Heart right ventricle (tissue), 16 donors: ENCODE results near the gene GRM7. TPM values are rescaled to one million over a fixed set of nuclear protein-coding genes. Genes with fewer than 3 reads are reported as not detected.

Source experiments
- ATAC-seq, 8 donors: fragments of 200-7000 bp; cut with Tn5 transposase; one replicate each; pipeline ENCODE4 v1.9.1; 2020; ENCODE audit warnings: mild to moderate bottlenecking in 8 of 8, moderate library complexity in 8 of 8, moderate number of reproducible peaks in 1 of 8
- DNase-seq, 2 donors: peaks; one replicate each; pipeline ENCODE4 v3.0.0-alpha.2; 2020
- H3K27ac ChIP-seq, 10 donors: fragments of 200-600 bp; sonication (generic) in 2 of 10; one replicate each; pipeline versions ENCODE4 v1.5.0 to v1.8.0; 2020 to 2022; ENCODE audit warnings: mild to moderate bottlenecking in 3 of 10
- H3K27me3 ChIP-seq, 7 donors: fragments of 200-600 bp; one replicate each; pipeline ENCODE4 v1.8.0; 2021 to 2022; ENCODE audit warnings: mild to moderate bottlenecking in 2 of 7
- H3K36me3 ChIP-seq, 9 donors: fragments of 200-600 bp; sonication (generic) in 1 of 9; one replicate each; pipeline versions ENCODE4 v1.5.0 to v1.8.0; 2020 to 2022; ENCODE audit warnings: mild to moderate bottlenecking in 2 of 9
- H3K4me1 ChIP-seq, 9 donors: fragments of 200-600 bp; sonication (generic) in 1 of 9; one replicate each; pipeline versions ENCODE4 v1.5.0 to v1.8.0; 2020 to 2022; ENCODE audit warnings: mild to moderate bottlenecking in 4 of 9
- H3K4me3 ChIP-seq, 10 donors: fragments of 200-600 bp; sonication (generic) in 2 of 10; one replicate each; pipeline versions ENCODE4 v1.5.0 to v1.8.0; 2020 to 2022; ENCODE audit warnings: mild to moderate bottlenecking in 7 of 10, moderate library complexity in 2 of 10
- H3K9me3 ChIP-seq, 11 donors: fragments of 200-600 bp in 10 of 11; sonication (generic) in 2 of 11; one replicate each; pipeline versions ENCODE4 v1.5.0 to v1.8.0; 2013 to 2022; ENCODE audit warnings: mild to moderate bottlenecking in 2 of 11, control low read depth in 1 of 11, moderate library complexity in 1 of 11
- CTCF ChIP-seq, 9 donors: fragments of 200-600 bp; sonication (generic) in 2 of 9; IDR thresholded peaks; one replicate each; pipeline versions ENCODE4 v1.5.0 to v1.8.0; 2021 to 2022; ENCODE audit warnings: antibody characterized with exemption in 9 of 9, mild to moderate bottlenecking in 5 of 9, moderate library complexity in 1 of 9
- WGBS, 2 donors: extraction: QIAGEN DNeasy Blood & Tissue Kit; methylation state at CpG; one replicate each; pipeline ENCODE4 v1.1.7; 2013; ENCODE audit warnings: inconsistent platforms in 1 of 2; 5-methylcytosine and 5-hydroxymethylcytosine counted together
- intact Hi-C, 10 donors: fragments of 100-400 bp; cut with DNase I; formaldehyde crosslinking; loops; one replicate each; pipeline versions ENCODE4 v1.11.1 to v1.14.2; 2022
- polyA plus RNA-seq, 2 donors: library from polyadenylated mRNA; stranded (reverse); fragments of 200-250 nt; gene quantifications; one replicate each; pipeline ENCODE4 v1.2.3, GENCODE V29; 2013
- total RNA-seq, 10 donors: library from RNA; stranded (reverse); fragmentation: NEBNext Ultra II Directional in 3 of 10; extraction: Animal tissue kit (Norgen Biotek cat#: 25700) in 3 of 10; gene quantifications; one replicate each; pipeline versions ENCODE4 v1.2.1 to v1.2.4, GENCODE V29; 2021 to 2023
- donor health status: Arrhythmogenic right ventricular cardiomyopathy.
- donor health status: ischemic (EF 13 %, LVEDD 7.1; RV severe dilation, severe dysfunction).
- donor health status: healthy with polysubstance abuse.
- donor health status: DM: no; HTN: yes; CAD: no.
- donor health status: DM: no; HTN: no; CAD: no.
- donor health status: ischemic (EF 25% LVEDD 6.9; RV normal size, moderate dysfunction).
- donor health status: ischemic (EF 25% LVEDD 5.7; RV mildly dilated, moderate dysfunction).
- donor health status: healthy.
- donor health status: DM: yes; HTN: yes; CAD: no.
- donor health status: Ischemic cardiomyopathy.
- donor health status: ischemic (EF 35%, LVEDD 5.7; RV mildly dilated, moderate dysfunction).
- donor health status: nonischemic (EF 11% LVEDD 7.7; RV severe dilation, severe dysfunction).
- donor health status: DM: yes; HTN: yes; CAD: no.
- donor health status: PGD.
- donor health status: ischemic (EF 29% LVEDD 5.4; RV normal size, mild dysfunction).
- donor health status: nonischemic (EF 23%, LVEDD 6.1; RV moderate dilation, normal function).

The GRM7 gene
- total and polyA plus RNA-seq, 12 donors, result not detected

GRCh38 chr3:6861625-6862000 lies 698 bp downstream of the GRM7 start:
- TF ChIP-seq CTCF (IDR thresholded peaks at IDR 0.05), result no peak
- WGBS, 2 donors, result 1 to 2% methylated on average over 30 of the region's 30 CpGs
- Histone ChIP-seq H3K27ac (no peak overlapping the region), H3K4me1 (peaks cover 0 to 12% (median 8%) of the 10 kb centered on the region in 9 donors), H3K36me3 (no peaks in the 10 kb centered on the region), H3K9me3 (no peaks in the 10 kb centered on the region), H3K27me3 (peaks cover 0 to 97% (median 70%) of the 10 kb centered on the region in 7 donors), H3K4me3 (peak overlapping the region in 4 of 10 donors; percentile 25 to 37 (median 32))
- ATAC-seq, result no peak
- no peak for DNase-seq
- intact Hi-C loops, result no loop called here

GRCh38 chr3:6862041-6862879 lies 1.3 kb downstream of the GRM7 start:
- Histone ChIP-seq H3K4me3 (no peak overlapping the region), H3K9me3 (no peaks in the 10 kb centered on the region), H3K4me1 (peaks cover 0 to 12% (median 8%) of the 10 kb centered on the region in 9 donors), H3K27me3 (peaks cover 0 to 96% (median 72%) of the 10 kb centered on the region in 7 donors), H3K36me3 (no peaks in the 10 kb centered on the region), H3K27ac (no peak overlapping the region)
- intact Hi-C loops, result no loop called here
- 1 to 2% methylated on average over 45 of the region's 45 CpGs for WGBS, 2 donors
- TF ChIP-seq CTCF (IDR thresholded peaks at IDR 0.05), result no peak
- ATAC-seq, result no peak
- DNase-seq, result no peak

GRCh38 chr3:6862880-6863195 lies 1.9 kb downstream of the GRM7 start:
- ATAC-seq, result no peak
- 2 to 3% methylated on average over 7 of the region's 7 CpGs for WGBS, 2 donors
- peaks cover 0 to 94% (median 74%) of the 10 kb centered on the region in 7 donors for H3K27me3 ChIP-seq

GRCh38 chr3:6867269-6867668 lies 6.4 kb downstream of the GRM7 start:
- no peaks in the 10 kb centered on the region for H3K9me3 ChIP-seq
- no peak overlapping the region for H3K4me3 ChIP-seq
- ATAC-seq (no peak), DNase-seq (no peak)
- no peak for TF ChIP-seq CTCF (IDR thresholded peaks at IDR 0.05)
- H3K4me1 ChIP-seq, result no peaks in the 10 kb centered on the region
- H3K27me3 ChIP-seq, result peaks cover 0 to 51% (median 43%) of the 10 kb centered on the region in 7 donors
- no peak overlapping the region for H3K27ac ChIP-seq
- intact Hi-C loops, result no loop called here
- 60 to 67% methylated on average over 3 of the region's 3 CpGs for WGBS, 2 donors
- no peaks in the 10 kb centered on the region for H3K36me3 ChIP-seq

More at GRCh38 chr3:6862880-6863195, 1.9 kb downstream of the GRM7 start:
- Histone ChIP-seq H3K9me3 (no peaks in the 10 kb centered on the region), H3K36me3 (no peaks in the 10 kb centered on the region), H3K4me3 (no peak overlapping the region), H3K27ac (no peak overlapping the region), H3K4me1 (peaks cover 0 to 12% (median 8%) of the 10 kb centered on the region in 9 donors)
- intact Hi-C loops, result no loop called here
- TF ChIP-seq CTCF (IDR thresholded peaks at IDR 0.05), result no peak
- DNase-seq, result no peak
